AG09319 (cell line): ENCODE measurements around the gene IFITM10.

Experiments
- DNase-seq: peaks from one replicate; pipeline ENCODE4 v3.0.0-alpha.2; 2010; ENCODE audit warnings: low read depth; ENCODE audit errors: extremely low read depth
- TF ChIP-seq, protein P1 (sequence below): IDR thresholded peaks from 2 replicates; pipeline ENCODE4 v1.5.1; 2011; ENCODE audit warnings: low read depth, mild to moderate bottlenecking, inconsistent platforms, low read length, moderate library complexity

The IFITM10 gene

DNA sequence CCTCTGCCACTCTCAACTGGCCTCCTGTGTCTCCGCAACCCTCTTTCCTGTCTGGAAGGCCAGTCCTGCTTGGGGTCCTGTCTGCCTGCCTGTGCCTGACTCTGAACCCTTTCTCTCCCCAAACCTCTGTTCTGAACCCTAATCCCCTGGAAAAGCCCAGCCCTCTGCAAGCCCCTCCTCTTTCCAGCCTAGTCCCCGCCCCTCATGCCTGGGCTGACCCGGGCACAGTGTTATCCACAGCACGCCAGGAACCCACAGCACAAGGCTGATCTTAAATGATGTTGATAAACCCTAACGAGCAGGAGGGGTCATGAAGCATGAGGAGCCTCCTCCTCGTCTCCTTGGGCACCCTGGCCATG is at the start of gene IFITM10:
Gene IFITM10, minus strand, starts transcription at position 115 of the 359 bp plus-strand sequence. CDS start 153 bp downstream, outside the sequence.
- TF ChIP-seq, protein P1, sequence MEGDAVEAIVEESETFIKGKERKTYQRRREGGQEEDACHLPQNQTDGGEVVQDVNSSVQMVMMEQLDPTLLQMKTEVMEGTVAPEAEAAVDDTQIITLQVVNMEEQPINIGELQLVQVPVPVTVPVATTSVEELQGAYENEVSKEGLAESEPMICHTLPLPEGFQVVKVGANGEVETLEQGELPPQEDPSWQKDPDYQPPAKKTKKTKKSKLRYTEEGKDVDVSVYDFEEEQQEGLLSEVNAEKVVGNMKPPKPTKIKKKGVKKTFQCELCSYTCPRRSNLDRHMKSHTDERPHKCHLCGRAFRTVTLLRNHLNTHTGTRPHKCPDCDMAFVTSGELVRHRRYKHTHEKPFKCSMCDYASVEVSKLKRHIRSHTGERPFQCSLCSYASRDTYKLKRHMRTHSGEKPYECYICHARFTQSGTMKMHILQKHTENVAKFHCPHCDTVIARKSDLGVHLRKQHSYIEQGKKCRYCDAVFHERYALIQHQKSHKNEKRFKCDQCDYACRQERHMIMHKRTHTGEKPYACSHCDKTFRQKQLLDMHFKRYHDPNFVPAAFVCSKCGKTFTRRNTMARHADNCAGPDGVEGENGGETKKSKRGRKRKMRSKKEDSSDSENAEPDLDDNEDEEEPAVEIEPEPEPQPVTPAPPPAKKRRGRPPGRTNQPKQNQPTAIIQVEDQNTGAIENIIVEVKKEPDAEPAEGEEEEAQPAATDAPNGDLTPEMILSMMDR = no peak
- no peak for DNase-seq

GRCh38 chr11:1797391-1798125 is 47.2 kb upstream of the IFITM10 start:
- no peak for DNase-seq
- TF ChIP-seq, protein P1 = no peak

DNA sequence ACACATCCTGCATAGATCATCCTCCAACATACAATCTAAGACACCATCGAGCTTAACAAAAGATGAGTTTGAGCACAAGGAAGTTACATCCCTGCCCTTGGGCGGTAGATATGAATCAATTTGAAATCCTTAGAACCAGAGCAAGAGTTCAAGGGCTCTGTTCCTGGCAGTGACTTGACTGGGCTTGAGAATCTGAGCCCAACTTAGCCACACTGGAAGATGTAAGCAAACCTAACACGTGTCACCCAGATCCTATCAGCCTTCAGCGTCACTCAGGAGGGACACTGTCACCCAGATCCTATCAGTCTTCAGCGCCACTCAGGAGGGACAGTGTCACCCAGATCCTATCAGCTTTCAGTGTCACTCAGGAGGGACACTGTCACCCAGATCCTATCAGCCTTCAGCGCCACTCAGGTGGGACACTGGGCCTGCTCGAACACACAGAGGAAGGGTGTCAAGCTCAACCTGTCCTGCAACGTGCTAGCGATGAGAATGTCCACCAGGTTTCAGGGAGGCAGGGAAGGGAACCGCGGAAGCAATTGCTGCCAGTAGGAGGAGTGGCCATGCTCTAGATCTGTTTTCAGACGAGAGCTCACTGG is 46.1 kb upstream of the IFITM10 start:
- no peak for DNase-seq
- TF ChIP-seq, protein P1 = no peak

DNA sequence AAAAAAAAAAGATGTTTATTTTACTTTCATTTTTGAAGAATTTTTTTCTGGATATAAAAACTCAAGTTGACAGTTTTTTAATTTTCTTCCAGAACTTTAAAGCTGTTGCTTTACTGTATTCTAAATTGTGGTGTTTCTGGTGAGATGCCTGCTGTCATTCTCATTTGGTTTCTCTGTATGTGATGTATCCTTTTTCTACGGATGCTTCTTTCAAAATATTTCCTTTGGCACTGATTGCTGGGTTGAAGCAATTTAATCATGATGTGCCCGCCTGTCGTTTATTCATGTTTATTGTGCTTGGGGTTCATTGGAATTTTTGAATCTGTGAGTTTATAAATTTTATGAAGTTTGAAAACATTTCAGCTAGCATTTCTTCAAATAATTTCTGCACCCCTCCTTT is 42.7 kb upstream of the IFITM10 start:
- DNase-seq = no peak
- TF ChIP-seq, protein P1 = no peak

DNA sequence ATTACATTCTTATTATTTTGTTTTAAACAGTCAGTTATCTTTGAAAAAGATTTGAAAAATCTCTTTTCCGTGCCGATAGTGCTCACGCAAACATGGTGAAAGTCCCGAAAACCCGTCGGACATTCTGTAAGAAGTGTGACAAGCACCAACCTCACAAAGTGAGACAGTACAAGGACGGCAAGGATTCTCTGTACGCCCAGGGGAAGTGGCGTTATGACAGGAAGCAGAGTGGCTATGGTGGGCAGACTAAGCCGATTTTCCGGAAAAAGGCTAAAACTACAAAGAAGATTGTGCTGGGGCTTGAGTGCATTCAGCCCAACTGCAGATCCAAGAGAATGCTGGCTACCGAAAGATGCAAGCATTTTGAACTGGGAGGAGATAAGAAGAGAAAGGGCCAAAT is 42.1 kb upstream of the IFITM10 start:
- TF ChIP-seq, protein P1 = no peak
- no peak for DNase-seq

- TF ChIP-seq, protein P1 = no peak
- DNase-seq = no peak
Measured at GRCh38 chr11:1791912-1792311, 41.5 kb upstream of the IFITM10 start.

DNA sequence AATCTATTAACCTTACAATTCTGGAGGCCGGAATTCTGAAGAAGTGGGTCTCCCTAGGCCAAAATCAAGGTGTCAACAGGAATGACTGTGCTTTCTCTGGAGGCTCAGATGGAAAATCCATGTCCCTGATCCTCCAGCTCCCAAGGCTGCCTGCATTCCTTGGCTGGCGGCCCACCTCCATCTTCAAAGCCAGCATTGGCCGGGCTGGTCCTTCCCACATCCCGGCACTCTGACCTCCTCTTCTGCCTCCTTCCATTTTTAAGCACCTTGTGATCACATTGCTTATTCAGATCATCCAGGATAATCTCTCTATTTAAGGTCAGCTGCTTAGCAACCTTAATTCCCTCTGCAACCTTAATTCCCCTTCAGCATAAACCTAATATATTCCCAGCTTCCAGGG is 36.1 kb upstream of the IFITM10 start:
- DNase-seq = no peak
- TF ChIP-seq, protein P1 = no peak
